Gastrocnemius medialis (tissue), 4 donors: Measurements from ENCODE around the gene BASP1.

Experiments
- POLR2A ChIP-seq, 2 donors: fragments of 450-650 bp; IDR thresholded peaks; one replicate each; pipeline ENCODE4 v1.6.1; 2017; ENCODE audit warnings: antibody characterized with exemption in 2 of 2, mild to moderate bottlenecking in 2 of 2, moderate library complexity in 2 of 2
- TF ChIP-seq, protein P1 (sequence below), 5 experiments: fragments of 450-650 bp in 3 of 5; fragments of 200-600 bp in 2 of 5; sonication (generic) in 2 of 5; IDR thresholded peaks in 4 of 5; conservative IDR thresholded peaks in 1 of 5; 1 replicate in 4 of 5; 2 replicates in 1 of 5; pipeline ENCODE4 v1.5.1; 2016 to 2019; ENCODE audit warnings: antibody characterized with exemption in 5 of 5, mild to moderate bottlenecking in 3 of 5, moderate library complexity in 3 of 5

DNA sequence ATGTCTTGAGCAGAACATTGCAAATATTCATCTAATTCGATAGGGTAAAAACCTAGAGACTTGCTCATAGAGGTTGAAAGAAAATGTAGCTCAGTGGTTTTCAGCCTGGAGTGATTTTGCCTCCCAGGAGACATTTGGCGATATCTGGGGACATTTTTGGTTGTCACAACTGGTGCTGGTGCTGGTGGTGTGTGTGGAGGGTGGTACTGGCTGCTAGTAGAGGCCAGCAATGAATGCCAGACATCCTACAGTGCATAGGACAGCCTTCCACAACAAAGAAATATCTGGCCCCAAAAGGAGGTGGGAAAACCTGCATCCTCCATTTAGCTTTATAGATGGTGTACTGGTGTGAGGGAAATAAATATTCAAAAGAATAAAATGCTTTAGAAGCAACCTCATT is 2.1 kb upstream of the BASP1 start:
- TF ChIP-seq, protein P1, sequence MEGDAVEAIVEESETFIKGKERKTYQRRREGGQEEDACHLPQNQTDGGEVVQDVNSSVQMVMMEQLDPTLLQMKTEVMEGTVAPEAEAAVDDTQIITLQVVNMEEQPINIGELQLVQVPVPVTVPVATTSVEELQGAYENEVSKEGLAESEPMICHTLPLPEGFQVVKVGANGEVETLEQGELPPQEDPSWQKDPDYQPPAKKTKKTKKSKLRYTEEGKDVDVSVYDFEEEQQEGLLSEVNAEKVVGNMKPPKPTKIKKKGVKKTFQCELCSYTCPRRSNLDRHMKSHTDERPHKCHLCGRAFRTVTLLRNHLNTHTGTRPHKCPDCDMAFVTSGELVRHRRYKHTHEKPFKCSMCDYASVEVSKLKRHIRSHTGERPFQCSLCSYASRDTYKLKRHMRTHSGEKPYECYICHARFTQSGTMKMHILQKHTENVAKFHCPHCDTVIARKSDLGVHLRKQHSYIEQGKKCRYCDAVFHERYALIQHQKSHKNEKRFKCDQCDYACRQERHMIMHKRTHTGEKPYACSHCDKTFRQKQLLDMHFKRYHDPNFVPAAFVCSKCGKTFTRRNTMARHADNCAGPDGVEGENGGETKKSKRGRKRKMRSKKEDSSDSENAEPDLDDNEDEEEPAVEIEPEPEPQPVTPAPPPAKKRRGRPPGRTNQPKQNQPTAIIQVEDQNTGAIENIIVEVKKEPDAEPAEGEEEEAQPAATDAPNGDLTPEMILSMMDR (IDR thresholded peaks at IDR 0.05 in 4 of 5, conservative IDR thresholded peaks at IDR 0.05 in 1 of 5), result no peak
- no peak for TF ChIP-seq POLR2A (IDR thresholded peaks at IDR 0.05)
